Stimulated activated CD8-positive, alpha-beta memory T cell treated with anti-CD3 and anti-CD28 coated beads, Interleukin-15, amount 100 ng/mL, for 1 hour (primary cell): ENCODE data around the gene EXOC6B.
"Not testable (repeated sequence)": the region's sequence is repeated elsewhere in the genome, so short reads cannot be mapped to it uniquely, and the experiment has no call there.

Source experiments
- DNase-seq: peaks from one replicate; pipeline ENCODE4 v3.0.0-alpha.2; 2020; ENCODE audit warnings: low read depth

Gene EXOC6B

GRCh38 chr2:72427022-72427861, 398.6 kb downstream of the EXOC6B start:
- no peak for DNase-seq

- DNase-seq = no peak
These were observed 399.8 kb downstream of the EXOC6B start for GRCh38 chr2:72425996-72426395.

- DNase-seq = no peak
These were observed 402.1 kb downstream of the EXOC6B start for GRCh38 chr2:72423756-72424155.

GRCh38 chr2:72421771-72422379, 404.0 kb downstream of the EXOC6B start:
- not testable (repeated sequence) for DNase-seq

- no peak for DNase-seq
These were observed 409.9 kb downstream of the EXOC6B start for GRCh38 chr2:72415781-72416475.

- no peak for DNase-seq
These were observed 410.6 kb downstream of the EXOC6B start for GRCh38 chr2:72415241-72415661.

- DNase-seq = no peak
These were observed 411.6 kb downstream of the EXOC6B start for GRCh38 chr2:72414137-72414760.

GRCh38 chr2:72413716-72414115, 412.1 kb downstream of the EXOC6B start:
- no peak for DNase-seq

- no peak for DNase-seq
These were observed 413.6 kb downstream of the EXOC6B start for GRCh38 chr2:72412214-72412613.

GRCh38 chr2:72399879-72400278, 426.0 kb downstream of the EXOC6B start:
- no peak for DNase-seq

GRCh38 chr2:72395096-72395495, 430.7 kb downstream of the EXOC6B start:
- DNase-seq = no peak

GRCh38 chr2:72394541-72395070, 431.2 kb downstream of the EXOC6B start:
- no peak for DNase-seq

- DNase-seq = no peak
These were observed 436.4 kb downstream of the EXOC6B start for GRCh38 chr2:72389447-72389846.

GRCh38 chr2:72388263-72388662, 437.6 kb downstream of the EXOC6B start:
- DNase-seq = no peak

- DNase-seq = no peak
These were observed 439.5 kb downstream of the EXOC6B start for GRCh38 chr2:72386288-72386687.

- DNase-seq = no peak
These were observed 447.0 kb downstream of the EXOC6B start for GRCh38 chr2:72378753-72379348.

GRCh38 chr2:72367530-72368225, 458.2 kb downstream of the EXOC6B start:
- no peak for DNase-seq

- DNase-seq = no peak
These were observed 462.4 kb downstream of the EXOC6B start for GRCh38 chr2:72363406-72363805.

- DNase-seq = no peak
These were observed 463.1 kb downstream of the EXOC6B start for GRCh38 chr2:72362733-72363132.

GRCh38 chr2:72361521-72361920, 464.3 kb downstream of the EXOC6B start:
- no peak for DNase-seq

GRCh38 chr2:72361042-72361441, 464.8 kb downstream of the EXOC6B start:
- DNase-seq = no peak
